Hepatocyte (in vitro differentiated cells): ENCODE data around the gene CPVL.

ENCODE experiments used
- CTCF ChIP-seq: fragments of 200-600 bp; sonication (generic); IDR thresholded peaks from 2 replicates; pipeline ENCODE4 v1.5.1; 2016; ENCODE audit warnings: antibody characterized with exemption, mild to moderate bottlenecking; ENCODE audit not compliant: poor library complexity
- EZH2 ChIP-seq: fragments of 200-600 bp; sonication (generic); IDR thresholded peaks from 2 replicates; pipeline ENCODE4 v1.6.1; 2016; ENCODE audit warnings: antibody characterized with exemption, mild to moderate bottlenecking, borderline replicate concordance

GRCh38 chr7:29078311-29079260 is 67.8 kb downstream of the CPVL start:
- no peak for TF ChIP-seq CTCF
- TF ChIP-seq EZH2, result no peak
